NCI-H2171 treated with DMSO at 0.1 percent for 48 hours (cell line): ENCODE measurements around the gene HSD17B3.
"Not testable (repeated sequence)": the region's sequence is repeated elsewhere in the genome, so short reads cannot be mapped to it uniquely, and the experiment has no call there.

Experiments
- DNase-seq: peaks from one replicate; lab custom pipeline; 2025; lab: John Stamatoyannopoulos, UW

HSD17B3 gene

GRCh38 chr9:96193236-96193755, 108.7 kb downstream of the HSD17B3 start:
- DNase-seq = peak; percentile 12

GRCh38 chr9:96192710-96193109, 109.3 kb downstream of the HSD17B3 start:
- no peak for DNase-seq

GRCh38 chr9:96189995-96190394, 112.0 kb downstream of the HSD17B3 start:
- no peak for DNase-seq

- DNase-seq = not testable (repeated sequence)
Observed at GRCh38 chr9:96189581-96189980, 112.4 kb downstream of the HSD17B3 start.

GRCh38 chr9:96188571-96188970, 113.4 kb downstream of the HSD17B3 start:
- DNase-seq = no peak

GRCh38 chr9:96187151-96187555, 114.8 kb downstream of the HSD17B3 start:
- DNase-seq = no peak

- DNase-seq = no peak
Observed at GRCh38 chr9:96186591-96187011, 115.4 kb downstream of the HSD17B3 start.

GRCh38 chr9:96185518-96186156, 116.3 kb downstream of the HSD17B3 start:
- no peak for DNase-seq
